Measurements from ENCODE around the gene GDA. TPM values are rescaled to one million over a fixed set of nuclear protein-coding genes. Genes with fewer than 3 reads are reported as not detected.

Gene GDA
- total and polyA plus RNA-seq, 2 of the 8 experiments (the other 6 are each of a cell fraction or from before 2014, with no cell fraction given): 0.35 to 3.0 TPM

DNA sequence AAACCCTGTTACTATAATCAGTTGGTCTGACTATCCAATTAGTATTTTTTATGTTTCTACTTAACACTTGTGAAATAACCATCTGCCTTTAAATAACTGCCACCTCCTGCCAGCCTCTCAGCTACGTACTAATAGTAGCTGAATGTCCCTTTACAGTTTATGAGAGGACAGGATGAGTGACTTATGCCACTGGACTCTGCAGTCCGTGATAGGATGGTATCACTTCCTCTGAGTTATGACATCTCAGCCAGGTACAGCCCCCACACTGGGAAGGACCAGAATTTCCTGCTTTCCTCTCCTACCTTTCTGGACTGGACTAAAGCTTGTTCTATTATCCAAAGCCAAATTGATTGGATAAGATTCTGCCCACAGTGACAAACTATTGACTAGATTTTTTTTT is 112.8 kb downstream of the GDA start:
- no peak overlapping the region for H3K4ac ChIP-seq (replicated peaks; ENCODE audit: insufficient read length, low read depth, low read length)
- H2BK120ac ChIP-seq (replicated peaks; ENCODE audit: low read depth, low read length): no peak overlapping the region
- H3K79me2 ChIP-seq (ENCODE audit: control insufficient read depth in 1 of 2, insufficient read depth in 2 of 2, low read length in 2 of 2): no peaks in the 10 kb centered on the region
- H2BK15ac ChIP-seq (ENCODE audit: low read length): no peak overlapping the region
- H3K23ac ChIP-seq (ENCODE audit: insufficient read length): no peak overlapping the region
- no peaks in the 10 kb centered on the region for H3K27me3 ChIP-seq (replicated peaks in 1 of 4; ENCODE audit: control insufficient read depth in 3 of 4, extremely low read depth in 1 of 4, insufficient read depth in 3 of 4, low read length in 3 of 4)
- no peak overlapping the region for H3K56ac ChIP-seq (replicated peaks; ENCODE audit: insufficient read length, low read depth, low read length)
- CTCF ChIA-PET (ENCODE audit: partially characterized antibody): interaction anchor here (2.1 kb wide), 1 partner anchor 10 kb away, joined by 16 read pairs; no protein-coding TSS in a partner anchor
- no peaks in the 10 kb centered on the region for H3K36me3 ChIP-seq (ENCODE audit: control insufficient read depth in 2 of 4, insufficient read depth in 4 of 4, low read length in 3 of 4)
- no peak overlapping the region for H4K91ac ChIP-seq (replicated peaks; ENCODE audit: insufficient read length, low read length)
- no peaks in the 10 kb centered on the region for H4K20me1 ChIP-seq (replicated peaks in 1 of 2; ENCODE audit: control insufficient read depth in 1 of 2, insufficient read depth in 2 of 2, low read length in 2 of 2)
- H3K14ac ChIP-seq (ENCODE audit: insufficient read length): no peak overlapping the region
- H4K8ac ChIP-seq (ENCODE audit: extremely low read depth, insufficient read depth, low read length): no peak overlapping the region
- H3K79me1 ChIP-seq (ENCODE audit: low read depth, low read length): no peaks in the 10 kb centered on the region
- H2AK5ac ChIP-seq (ENCODE audit: low read depth, low read length): no peak overlapping the region
- H2BK20ac ChIP-seq (ENCODE audit: low read length): no peak overlapping the region
- no peaks in the 10 kb centered on the region for H3K9me3 ChIP-seq (ENCODE audit: insufficient read depth in 2 of 2, low read depth in 1 of 2, low read length in 1 of 2)
- H4K5ac ChIP-seq (ENCODE audit: insufficient read length, low read depth, low read length): no peak overlapping the region
- no peak overlapping the region for H3K4me3 ChIP-seq (ENCODE audit: extremely low read depth in 1 of 4, insufficient read depth in 2 of 4, low read depth in 3 of 4, low read length in 4 of 4)
- no peak overlapping the region for H2BK5ac ChIP-seq (ENCODE audit: low read depth, low read length)
- no peak overlapping the region for H3K27ac ChIP-seq (ENCODE audit: low read depth, low read length)
- no peak overlapping the region for H3K4me2 ChIP-seq (ENCODE audit: insufficient read depth in 1 of 2, low read depth in 2 of 2, low read length in 2 of 2)
- H2BK12ac ChIP-seq (ENCODE audit: low read depth, low read length): no peak overlapping the region
- no peak for FAIRE-seq
- no peaks in the 10 kb centered on the region for H3K23me2 ChIP-seq (ENCODE audit: low read depth, low read length)
- no peak for DNase-seq (ENCODE audit: low read depth in 1 of 2, low spot score in 2 of 2)
- no peak overlapping the region for H2AFZ ChIP-seq (ENCODE audit: low read length)
- no peaks in the 10 kb centered on the region for H3K4me1 ChIP-seq (replicated peaks in 1 of 4; ENCODE audit: control insufficient read depth in 3 of 4, insufficient read depth in 4 of 4, low read length in 3 of 4)
- WGBS, 2 experiments (ENCODE audit: extremely low coverage in 1 of 2, insufficient coverage in 1 of 2, insufficient read length in 1 of 2, insufficient replicate concordance in 2 of 2, low coverage in 1 of 2, low lambda C conversion rate in 2 of 2, missing lambda C conversion rate in 1 of 2): 87% methylated on average over 2 of the region's 2 CpGs; no CpG with 5 or more reads in 1 of the 2 experiments
- no peak for TF ChIP-seq BRCA1 (IDR thresholded peaks at IDR 0.05; ENCODE audit: low read depth, low read length)
- TF ChIP-seq EP300 (IDR thresholded peaks at IDR 0.05; ENCODE audit: borderline replicate concordance in 1 of 2, low read depth in 2 of 2, low read length in 2 of 2): no peak
- no peak for TF ChIP-seq GTF2F1 (IDR thresholded peaks at IDR 0.05; ENCODE audit: borderline replicate concordance, low read depth, low read length)
- TF ChIP-seq TBP (IDR thresholded peaks at IDR 0.05; ENCODE audit: low read depth, low read length): no peak
- H3K18ac ChIP-seq (ENCODE audit: extremely low read depth, low read length): no peak overlapping the region
- H3K9ac ChIP-seq (replicated peaks in 1 of 4; ENCODE audit: extremely low read depth in 1 of 4, low read depth in 3 of 4, low read length in 3 of 4): no peak overlapping the region
- POLR2A ChIA-PET (ENCODE audit: partially characterized antibody): no interaction called here
